HG02798 (cell line): ENCODE measurements around the gene RNU5B-1.
A peak's percentile ranks its signal among the peaks of the same experiment; 100 is the strongest.

Experiments used
- ATAC-seq: cut with Tn5 transposase; IDR thresholded peaks from one replicate; pipeline ENCODE4 v1.9.1; 2021; ENCODE audit warnings: mild to moderate bottlenecking; ENCODE audit not compliant: unreplicated experiment, poor library complexity

Gene RNU5B-1

GRCh38 chr15:65286704-65287519, 17.6 kb upstream of the RNU5B-1 start, which contains the start of gene PARP16:
Gene PARP16 (minus strand): TSS chr15:65286883. CDS start chr15:65286426, 457 bp downstream.
- peak; percentile 98 for ATAC-seq

DNA sequence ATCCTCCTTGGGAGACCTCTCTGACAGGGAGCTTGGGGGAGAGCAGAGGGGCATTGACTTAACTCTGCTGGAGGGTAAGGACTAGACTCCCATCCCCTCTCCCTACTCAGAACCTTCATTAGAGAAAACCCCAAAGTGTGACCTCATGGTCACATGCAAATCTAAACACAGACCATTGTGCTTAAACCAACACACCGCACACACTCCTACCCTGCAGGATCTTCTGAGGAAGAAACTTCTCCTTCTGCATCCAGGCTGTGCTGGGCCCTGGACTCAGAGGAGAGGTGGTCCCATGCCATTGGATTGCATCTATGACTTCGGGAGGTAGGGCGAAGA, 17.0 kb upstream of the RNU5B-1 start:
- ATAC-seq = no peak

DNA sequence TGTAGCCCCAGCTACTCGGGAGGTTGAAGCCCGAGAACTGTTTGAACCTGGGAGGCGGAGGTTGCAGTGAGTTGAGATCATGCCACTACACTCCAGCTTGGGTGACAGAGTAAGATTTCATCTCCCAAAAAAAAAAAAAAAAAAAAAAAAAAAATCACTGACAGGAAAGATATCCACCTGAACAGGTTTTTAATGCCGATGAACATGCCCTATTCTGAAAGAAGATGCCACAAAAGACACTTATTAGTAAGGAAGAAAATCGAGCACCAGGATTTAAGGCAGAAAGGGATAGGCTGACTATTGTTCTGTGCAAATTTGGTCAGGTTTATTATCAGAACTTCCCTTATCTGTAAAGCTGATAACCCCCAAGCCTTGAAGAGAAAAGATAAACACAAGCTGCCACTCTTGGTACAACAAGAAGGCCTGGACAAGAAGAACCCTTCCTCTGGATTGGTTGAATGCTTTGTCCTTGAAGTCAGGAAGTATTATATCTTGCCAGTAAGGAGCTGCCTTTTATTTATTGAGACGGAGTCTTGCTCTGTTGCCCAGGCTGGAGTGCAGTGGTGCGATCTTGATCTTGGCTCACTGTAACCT, 15.1 kb upstream of the RNU5B-1 start:
- ATAC-seq = no peak

DNA sequence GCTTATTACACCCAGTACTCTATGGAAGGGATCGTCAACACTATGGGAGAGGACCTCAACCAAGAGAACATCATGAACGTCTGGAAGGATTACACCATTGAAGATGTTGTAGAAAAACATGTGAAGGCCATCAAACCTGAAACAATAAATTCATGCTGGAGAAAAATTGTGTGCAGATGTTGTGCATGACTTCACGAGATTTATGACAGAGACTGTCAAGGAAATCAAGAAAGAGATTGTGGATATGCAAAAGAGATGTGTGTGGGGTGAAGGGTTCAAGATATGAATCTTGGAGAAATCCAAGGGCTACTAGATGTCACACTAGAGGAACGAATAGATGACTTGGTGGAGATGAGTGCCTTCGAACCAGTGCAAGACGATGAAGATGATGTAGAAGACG, 14.2 kb upstream of the RNU5B-1 start:
- ATAC-seq = no peak

GRCh38 chr15:65292938-65293518, 11.4 kb upstream of the RNU5B-1 start:
- ATAC-seq = no peak

- no peak for ATAC-seq
Measured at GRCh38 chr15:65298731-65299130, 5.7 kb upstream of the RNU5B-1 start.

- ATAC-seq = no peak
Measured at GRCh38 chr15:65300924-65301441, 3.5 kb upstream of the RNU5B-1 start.

- no peak for ATAC-seq
Measured at GRCh38 chr15:65302061-65302460, 2.4 kb upstream of the RNU5B-1 start.

GRCh38 chr15:65303687-65304380, 643 bp upstream of the RNU5B-1 start:
- ATAC-seq = peak; percentile 8

DNA sequence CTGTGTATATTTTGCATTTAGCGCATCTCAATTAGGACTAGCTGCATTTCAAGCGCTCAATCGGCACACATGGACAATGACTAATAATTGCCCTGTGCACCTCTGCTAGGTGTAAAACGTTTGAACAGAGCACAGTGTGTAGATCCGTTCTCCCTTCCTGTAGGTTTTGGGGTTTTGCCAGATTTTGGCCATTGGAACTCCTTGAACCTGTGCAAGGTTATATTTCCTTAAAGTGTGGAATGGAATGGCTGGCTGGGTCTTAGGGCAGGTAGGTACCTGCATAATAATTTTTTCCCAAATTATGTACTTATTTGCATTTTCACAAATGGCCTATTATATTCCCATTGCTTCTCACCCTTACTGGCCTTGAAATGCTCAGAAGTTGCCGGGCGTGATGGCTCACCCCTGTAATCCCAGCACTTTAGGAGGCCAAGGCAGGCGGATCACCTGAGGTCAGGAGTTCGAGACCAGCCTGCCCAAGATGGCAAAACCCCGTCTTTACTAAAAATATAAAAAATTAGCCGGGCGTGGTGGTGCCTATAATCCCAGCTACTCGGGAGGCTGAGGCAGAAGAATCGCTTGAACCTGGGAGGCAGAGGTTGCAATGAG, 777 bp downstream of the RNU5B-1 start:
- ATAC-seq = peak; percentile 39

GRCh38 chr15:65305776-65306175, 1.3 kb downstream of the RNU5B-1 start:
- ATAC-seq = no peak

DNA sequence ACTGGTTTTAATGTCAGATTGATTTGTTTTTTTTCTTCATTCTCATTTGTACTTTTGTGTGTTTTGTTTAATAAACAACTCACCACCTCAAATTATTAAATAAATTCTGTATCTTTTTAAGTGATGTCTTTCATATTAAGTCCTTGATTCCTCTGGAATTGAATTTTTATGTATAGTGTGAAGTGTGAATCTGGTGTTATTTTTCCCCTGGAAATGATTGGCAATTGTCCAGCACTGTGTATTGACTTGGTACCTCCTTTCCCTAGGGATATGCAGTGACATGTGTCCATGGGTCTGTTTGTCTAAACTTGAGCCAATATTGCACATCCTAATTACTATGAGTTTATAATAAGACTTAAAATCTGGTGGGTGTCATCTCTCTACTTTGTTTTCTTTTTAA, 2.1 kb downstream of the RNU5B-1 start:
- no peak for ATAC-seq

DNA sequence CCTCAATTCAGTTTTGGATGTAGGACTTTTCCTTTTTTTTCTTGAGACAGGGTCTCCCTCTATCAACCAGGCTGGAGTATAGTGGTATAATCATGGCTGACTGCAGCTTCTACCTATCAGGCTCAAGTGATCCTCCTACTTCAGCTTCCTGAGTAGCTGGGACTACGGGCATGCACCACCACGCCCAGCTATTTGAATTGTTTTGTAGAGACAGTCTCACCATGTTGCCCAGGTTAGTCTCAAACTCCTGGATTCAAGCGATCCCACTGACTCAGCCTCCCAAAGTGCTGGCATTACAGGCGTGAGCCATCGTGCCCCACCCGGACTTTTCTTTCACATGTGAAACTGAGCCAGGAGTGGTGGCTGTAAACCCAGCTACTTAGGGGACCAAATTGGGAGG, 3.5 kb downstream of the RNU5B-1 start:
- ATAC-seq = no peak

GRCh38 chr15:65309882-65310418, 5.5 kb downstream of the RNU5B-1 start:
- no peak for ATAC-seq

DNA sequence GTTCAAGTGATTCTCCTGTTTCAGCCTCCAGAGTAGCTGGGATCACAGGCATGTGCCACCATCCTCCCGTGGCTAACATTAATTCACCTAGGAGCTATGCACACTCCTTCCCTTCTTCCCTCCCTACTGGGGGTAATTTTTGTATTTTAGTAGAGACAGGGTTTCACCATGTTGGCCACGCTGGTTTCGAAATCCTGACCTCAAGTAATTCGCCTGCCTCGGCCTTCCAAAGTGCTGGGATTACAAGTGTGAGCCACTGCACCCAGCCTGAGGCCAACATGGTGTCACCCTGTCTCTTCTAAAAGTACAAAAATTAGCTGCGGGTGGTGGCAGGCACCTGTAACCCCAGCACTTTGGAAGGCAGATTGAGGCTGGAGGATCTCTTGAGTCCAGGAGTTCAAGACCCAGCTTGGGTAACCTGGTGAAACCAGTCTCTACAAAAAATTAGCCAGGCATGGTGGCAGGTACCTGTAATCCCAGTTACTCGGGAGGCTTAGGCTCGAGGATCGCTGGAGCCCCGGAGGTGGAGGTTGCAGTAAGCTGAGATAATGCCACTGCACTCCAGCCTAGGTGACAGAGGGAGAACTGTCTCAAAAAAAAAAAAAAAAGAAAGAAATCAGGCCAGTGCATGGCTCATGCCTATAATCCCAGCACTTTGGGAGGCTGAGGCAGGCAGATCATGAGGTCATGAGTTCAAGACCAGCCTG, 6.1 kb downstream of the RNU5B-1 start:
- no peak for ATAC-seq

DNA sequence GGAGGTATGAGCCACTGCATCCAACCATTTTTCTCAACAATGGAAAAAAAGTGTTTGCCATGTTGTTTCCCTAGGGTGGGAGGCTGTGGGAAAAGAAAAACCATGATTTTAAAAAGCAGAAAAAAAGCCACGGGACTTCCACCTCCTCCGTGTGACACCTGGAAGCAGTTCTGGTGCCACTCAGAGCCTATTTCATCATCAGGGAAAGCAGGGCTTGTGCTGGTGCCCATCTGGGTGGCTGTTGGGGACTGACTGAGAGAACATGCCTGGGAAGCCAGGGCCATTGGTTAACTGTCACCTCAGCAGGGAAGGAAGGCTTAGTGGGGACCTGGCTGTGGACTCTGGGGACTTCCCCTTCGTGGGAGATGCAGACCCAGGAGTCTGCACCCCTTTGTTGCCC, 7.3 kb downstream of the RNU5B-1 start:
- no peak for ATAC-seq

GRCh38 chr15:65312400-65312916, 8.0 kb downstream of the RNU5B-1 start:
- no peak for ATAC-seq

- peak; percentile 62 for ATAC-seq
Measured at GRCh38 chr15:65318870-65319356, 14.4 kb downstream of the RNU5B-1 start.

DNA sequence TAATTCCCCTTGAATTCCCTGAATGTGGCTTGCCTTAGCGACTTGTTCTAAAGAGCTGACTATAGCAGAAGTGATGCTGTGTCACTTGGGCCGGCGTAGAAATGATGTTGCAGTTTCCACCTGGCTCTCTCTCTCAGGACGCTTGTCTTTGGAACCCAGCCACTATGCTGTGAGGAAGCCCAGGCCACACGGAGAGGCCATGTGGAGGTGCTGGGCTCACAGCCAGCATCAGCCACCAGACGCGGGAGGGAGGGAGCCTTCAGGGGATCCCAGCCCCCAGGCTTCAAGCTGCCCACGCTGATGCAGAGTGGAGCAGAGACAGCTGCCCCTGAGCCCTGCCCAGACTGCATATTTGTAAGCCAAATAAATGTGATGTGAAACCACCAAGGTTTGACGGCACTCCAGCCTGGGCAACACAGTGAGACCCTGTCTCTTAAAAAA, 18.6 kb downstream of the RNU5B-1 start:
- ATAC-seq = no peak
